NB4 (cell line): ENCODE measurements around the gene PDXDC1.
"Not testable (repeated sequence)": the region's sequence is repeated elsewhere in the genome, so short reads cannot be mapped to it uniquely, and the experiment has no call there.

ENCODE experiments used
- CTCF ChIP-seq: IDR thresholded peaks from one replicate; pipeline ENCODE4 v1.5.1; 2012; ENCODE audit warnings: low read depth, low read length
- POLR2A ChIP-seq: IDR thresholded peaks from 2 replicates; pipeline ENCODE4 v1.6.1; 2011; ENCODE audit warnings: mild to moderate bottlenecking; ENCODE audit not compliant: insufficient read length; ENCODE audit errors: extremely low read depth

GRCh38 chr16:15168303-15168702, 193.5 kb downstream of the PDXDC1 start:
- TF ChIP-seq POLR2A, CTCF: not testable (repeated sequence)
